ELF-1 (cell line): ENCODE data around the gene TBX15.

ENCODE experiments used
- DNase-seq: peaks from one replicate; pipeline ENCODE4 v3.0.0-alpha.2; 2016; ENCODE audit warnings: low read depth, low spot score

Gene TBX15

DNA sequence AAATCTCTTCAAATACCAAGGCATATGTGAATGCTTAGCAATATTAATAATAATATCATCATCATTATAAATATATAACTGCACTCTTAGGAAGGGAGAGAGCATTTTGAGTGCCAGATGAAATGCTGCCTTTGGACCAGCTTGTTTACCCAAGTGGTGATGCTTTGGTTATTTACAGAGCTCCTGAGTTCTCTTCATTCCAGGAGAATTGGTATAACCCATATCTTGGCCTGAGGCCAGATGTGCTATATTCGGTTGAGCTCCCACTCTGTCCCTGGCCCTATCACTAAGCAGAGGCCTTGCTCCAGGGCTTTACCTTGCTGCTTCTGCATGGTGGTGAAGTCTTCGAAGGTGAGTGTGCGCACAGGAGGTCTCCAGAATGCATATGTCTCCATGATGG, 89.4 kb downstream of the TBX15 start:
- no peak for DNase-seq

- DNase-seq, result no peak
Measured at GRCh38 chr1:118896416-118896815, 91.7 kb downstream of the TBX15 start.

- no peak for DNase-seq
Measured at GRCh38 chr1:118894836-118895235, 93.3 kb downstream of the TBX15 start.

- no peak for DNase-seq
Measured at GRCh38 chr1:118890851-118891384, 97.2 kb downstream of the TBX15 start.

GRCh38 chr1:118884946-118885345, 103.2 kb downstream of the TBX15 start:
- DNase-seq, result no peak

DNA sequence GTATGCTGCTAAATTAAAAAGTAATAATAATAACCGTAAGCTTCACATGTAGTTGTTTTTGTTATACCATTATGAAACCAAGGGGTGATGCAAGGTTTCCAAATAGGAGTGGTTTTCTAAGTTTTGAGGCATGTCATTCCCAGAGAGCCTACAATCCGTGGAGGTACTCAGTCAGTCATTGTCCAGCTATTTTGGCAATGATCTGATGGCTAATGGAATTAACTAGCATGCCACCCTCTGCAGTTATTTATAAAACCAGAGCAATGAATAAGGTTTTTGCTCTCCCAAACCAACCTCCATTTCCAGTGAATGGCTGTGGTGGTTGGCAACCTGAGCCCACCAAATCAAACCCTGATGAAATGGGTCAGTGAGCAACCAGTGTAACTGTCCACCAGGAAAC, 106.4 kb downstream of the TBX15 start:
- no peak for DNase-seq

DNA sequence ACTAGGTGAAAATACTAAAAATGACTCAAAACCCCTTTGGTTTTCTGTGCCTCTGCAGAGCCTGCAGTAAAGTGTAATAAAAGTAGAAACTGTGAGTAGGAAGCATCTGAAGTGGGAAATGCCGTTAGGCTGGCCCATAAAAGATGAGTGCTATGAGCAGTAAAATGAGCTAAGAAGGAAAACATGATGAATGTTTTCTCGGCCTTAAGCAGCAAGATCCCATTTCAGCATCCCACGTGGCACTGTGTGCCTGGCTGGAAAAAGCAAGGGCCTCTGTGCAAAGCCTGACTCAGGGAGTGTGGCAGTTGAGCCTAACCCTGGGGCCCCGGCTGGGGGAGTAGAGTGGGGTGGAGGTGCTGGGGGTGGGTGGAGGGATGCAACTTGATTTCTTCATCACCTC, 109.5 kb downstream of the TBX15 start:
- no peak for DNase-seq

- DNase-seq, result no peak
Measured at GRCh38 chr1:118877668-118878396, 110.3 kb downstream of the TBX15 start.

- no peak for DNase-seq
Measured at GRCh38 chr1:118871582-118872171, 116.5 kb downstream of the TBX15 start.

DNA sequence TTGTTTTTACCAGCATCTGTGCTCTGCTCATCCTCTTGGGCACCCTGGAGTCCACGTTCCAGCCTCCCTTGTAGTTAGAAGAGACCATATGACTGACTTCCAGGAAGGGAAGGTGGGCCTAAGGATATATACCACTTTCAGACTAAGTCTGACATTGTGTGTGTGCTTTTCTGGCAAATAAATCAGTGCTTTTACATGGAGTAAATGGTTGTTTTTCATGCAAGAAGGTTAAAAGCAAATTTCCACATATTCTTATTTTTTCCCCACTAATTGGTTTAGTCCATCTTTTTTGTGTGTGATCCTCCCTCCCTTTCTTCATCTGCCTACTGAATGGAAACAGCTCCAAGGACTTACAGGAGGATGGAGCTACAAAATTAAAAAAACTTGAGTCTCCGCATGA, 119.8 kb downstream of the TBX15 start:
- DNase-seq, result no peak

GRCh38 chr1:118866330-118866729, 121.8 kb downstream of the TBX15 start:
- no peak for DNase-seq

DNA sequence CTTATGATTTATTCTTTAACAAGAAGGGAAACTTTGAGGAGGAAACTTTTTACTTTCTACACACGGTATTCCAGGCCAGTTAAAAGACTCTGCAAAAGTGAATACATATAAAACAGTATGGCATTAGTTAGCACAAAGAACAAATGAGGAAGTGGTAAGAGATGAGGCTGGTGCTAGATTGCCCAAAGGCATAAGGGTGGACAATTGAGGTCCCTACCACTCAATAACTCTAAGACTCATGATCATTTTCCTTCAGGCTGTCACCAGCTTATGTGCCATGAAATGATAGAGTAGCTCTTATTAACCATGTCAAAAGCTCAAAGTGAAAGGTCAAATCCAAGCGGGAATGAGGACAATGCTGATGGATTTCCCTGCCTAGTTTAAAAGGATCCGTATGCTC, 124.5 kb downstream of the TBX15 start:
- no peak for DNase-seq

DNA sequence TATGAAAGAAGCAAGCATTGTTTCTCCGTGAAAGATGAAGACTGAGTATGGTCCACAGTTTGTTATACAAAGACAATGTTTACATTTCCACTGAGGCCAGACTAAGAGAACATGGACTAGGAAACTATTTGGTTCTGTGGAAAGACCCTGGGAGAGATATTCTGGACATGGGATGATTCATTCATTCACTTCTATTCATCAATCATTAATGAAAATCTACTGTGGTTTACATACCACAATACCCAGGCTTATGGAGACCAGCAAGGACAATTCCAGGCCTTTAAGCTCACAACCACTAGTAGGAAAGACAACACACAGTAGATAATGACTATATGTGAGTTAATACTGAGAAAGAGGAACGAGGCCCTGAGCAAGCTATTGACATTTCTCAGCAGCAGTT, 125.4 kb downstream of the TBX15 start:
- no peak for DNase-seq

- DNase-seq, result no peak
Measured at GRCh38 chr1:118861216-118861615, 126.9 kb downstream of the TBX15 start.

DNA sequence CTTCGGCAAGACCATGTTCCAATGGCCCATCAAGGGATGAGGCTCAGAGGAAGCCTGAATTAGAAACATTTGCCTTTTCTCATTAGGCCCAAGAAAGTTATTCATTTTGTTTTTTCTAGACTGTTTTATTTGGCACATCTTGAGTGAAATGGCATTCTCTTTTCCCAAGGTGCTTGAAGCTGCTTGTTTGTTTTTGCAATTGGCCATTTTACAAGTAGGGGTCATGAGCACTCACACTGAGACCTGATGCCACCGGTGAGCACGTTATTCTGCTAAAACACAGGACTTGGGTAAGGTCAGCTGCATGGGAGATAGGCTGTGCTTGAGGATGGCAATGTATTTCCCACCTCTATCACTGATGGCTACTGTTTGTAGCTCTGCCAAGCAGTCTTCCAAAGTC, 128.1 kb downstream of the TBX15 start:
- DNase-seq, result no peak

DNA sequence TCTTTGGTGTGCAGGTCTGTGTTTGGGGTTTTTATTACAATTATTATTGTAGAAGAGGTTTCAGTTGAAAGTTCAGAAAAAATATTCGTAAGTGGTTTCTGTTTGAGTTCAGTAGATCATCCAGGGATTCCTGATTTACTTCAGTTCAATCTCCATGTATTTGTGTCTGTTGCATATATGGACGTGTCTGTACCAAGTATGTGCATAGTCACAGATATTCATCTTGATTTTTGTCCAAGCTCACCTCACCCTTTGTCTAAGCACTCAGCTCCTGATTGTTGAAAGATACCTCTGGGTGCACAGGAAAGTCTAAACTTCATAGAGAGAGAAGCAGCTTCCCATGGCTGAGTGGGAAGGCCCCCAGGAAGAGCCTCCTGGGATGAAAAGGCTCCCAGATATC, 141.7 kb downstream of the TBX15 start:
- DNase-seq, result no peak

DNA sequence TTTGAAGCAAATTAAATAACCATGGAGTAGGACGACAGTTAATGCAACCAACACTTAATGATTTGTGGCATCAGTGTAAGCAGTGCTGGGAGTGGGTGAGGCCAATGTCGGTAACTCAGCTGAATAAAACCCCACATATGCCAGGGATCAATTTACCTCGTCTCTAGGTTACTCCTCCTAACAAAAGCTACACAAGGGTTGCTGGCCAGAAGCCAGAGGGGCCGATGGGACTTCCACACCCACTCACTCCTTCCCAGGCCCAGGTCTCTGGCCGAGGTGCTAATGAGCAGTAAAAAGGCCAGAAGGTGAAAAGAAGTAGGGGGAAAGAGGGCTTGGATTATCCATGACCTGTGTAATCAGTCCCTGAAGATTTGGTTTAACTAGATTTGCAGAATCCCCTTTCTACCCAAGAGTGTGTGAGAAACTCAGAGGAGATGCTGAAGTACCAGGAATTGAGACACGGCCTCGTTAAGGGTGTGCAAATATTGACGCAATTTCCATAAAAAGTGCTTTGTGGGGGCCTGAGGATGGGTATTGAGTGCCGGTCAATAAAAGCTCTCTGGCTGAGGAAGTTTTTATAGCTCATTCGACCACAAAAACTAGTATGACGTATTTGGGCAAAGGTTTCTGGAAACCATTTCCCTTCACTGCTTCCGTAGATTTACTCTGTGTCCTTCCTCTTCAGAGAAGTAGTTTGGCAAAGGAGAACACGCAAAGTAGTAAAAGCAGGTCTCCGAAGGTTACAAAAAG, 145.5 kb downstream of the TBX15 start:
- peak; percentile 12 for DNase-seq

DNA sequence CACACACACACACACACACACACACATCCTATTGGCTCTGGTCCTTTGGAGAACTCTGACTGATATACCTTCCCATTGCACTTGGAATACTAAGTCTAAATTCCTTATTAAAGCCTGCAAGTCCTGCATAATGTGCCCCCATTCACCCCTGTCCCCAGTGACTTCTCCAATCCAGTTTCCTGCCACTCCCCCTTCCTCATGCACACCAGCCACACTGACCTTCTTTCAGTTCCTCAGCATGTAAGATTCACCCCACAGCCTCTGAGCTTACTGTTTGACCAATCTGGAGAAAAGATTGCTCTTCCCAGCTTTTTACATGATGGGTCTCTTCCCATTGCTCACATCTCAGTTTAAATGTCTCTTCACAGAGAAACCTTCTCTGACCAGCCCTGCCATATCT, 146.6 kb downstream of the TBX15 start:
- DNase-seq, result no peak
